K562 (cell line): Measurements from ENCODE around the gene ICAM1. TPM values are rescaled to one million over a fixed set of nuclear protein-coding genes. Genes with fewer than 3 reads are reported as not detected.
A peak's percentile ranks its signal among the peaks of the same experiment; 100 is the strongest.

Source experiments
- ARID2 ChIP-seq: fragments of 450-650 bp; IDR thresholded peaks from 2 replicates; pipeline ENCODE4 v1.6.1; 2017; ENCODE audit warnings: antibody characterized with exemption, mild to moderate bottlenecking
- CC2D1A ChIP-seq: fragments of 450-650 bp; IDR thresholded peaks from 2 replicates; pipeline ENCODE4 v1.6.1; 2017; ENCODE audit warnings: mild to moderate bottlenecking
- ETS2 ChIP-seq: IDR thresholded peaks from 2 replicates; pipeline ENCODE4 v1.6.1; 2016; ENCODE audit warnings: borderline replicate concordance, missing genetic modification characterization, mild to moderate bottlenecking, moderate library complexity, missing compliant biosample characterization; ENCODE audit not compliant: poor library complexity, severe bottlenecking
- FOSL1 ChIP-seq: fragments of 200-800 bp; sonication (Bioruptor generic); conservative IDR thresholded peaks from 2 replicates; pipeline ENCODE4 v1.6.1; 2016; ENCODE audit warnings: missing genetic modification characterization, missing compliant biosample characterization
- FOXA3 ChIP-seq, 2 experiments: fragments of 450-650 bp in 1 of 2; sonication (generic) in 1 of 2; formaldehyde crosslinking; IDR thresholded peaks in 1 of 2; conservative IDR thresholded peaks in 1 of 2; 2 replicates each; pipeline versions ENCODE4 v1.4.0 to v1.8.0; 2020 to 2022; ENCODE audit warnings: mild to moderate bottlenecking in 2 of 2, missing genetic modification reagents in 1 of 2
- MBD2 ChIP-seq: sonication (generic); IDR thresholded peaks from 2 replicates; pipeline ENCODE4 v1.6.1; 2016; ENCODE audit warnings: low read depth, borderline replicate concordance
- PHB ChIP-seq: fragments of 250-450 bp; sonication (Bioruptor Pico); IDR thresholded peaks from 2 replicates; pipeline ENCODE4 v1.5.0; 2021
- SMAD2 ChIP-seq: fragments of 150-350 bp; IDR thresholded peaks from 2 replicates; pipeline ENCODE4 v1.6.1; 2014; ENCODE audit warnings: low read depth, mild to moderate bottlenecking, low read length
- ZNF318 ChIP-seq, 2 experiments: fragments of 450-650 bp; IDR thresholded peaks; 2 replicates each; pipeline ENCODE4 v1.6.1; 2016; ENCODE audit warnings: mild to moderate bottlenecking in 2 of 2, borderline replicate concordance in 1 of 2, low read depth in 1 of 2, moderate library complexity in 1 of 2
- ZNF354B ChIP-seq: fragments of 250-450 bp; sonication (Bioruptor Pico); IDR thresholded peaks from 2 replicates; pipeline ENCODE4 v1.4.0; 2020
- ZNF57 ChIP-seq: fragments of 450-650 bp; formaldehyde crosslinking; IDR thresholded peaks from 2 replicates; pipeline ENCODE4 v1.4.0; 2020; ENCODE audit warnings: mild to moderate bottlenecking, moderate library complexity
- ZSCAN29 ChIP-seq: fragments of 450-650 bp; IDR thresholded peaks from 2 replicates; pipeline ENCODE4 v1.6.1; 2017
- polyA plus RNA-seq, 8 experiments: library from polyadenylated mRNA; depleted of rRNA in 4 of 8; stranded (reverse) in 5 of 8; unstranded in 3 of 8; fragments of >200 nt; fragmentation: Nextera tagmentation in 2 of 8; fragmentation: Illumina TruSeq in 1 of 8; extraction: Ambion mirVana in 2 of 8; extraction: Trizol in 1 of 8; gene quantifications; 2 replicates each; pipeline versions ENCODE4 v1.2.1 to v1.2.3, GENCODE V29; 2011 to 2014; ENCODE audit warnings: inconsistent platforms in 1 of 8, missing spikeins in 1 of 8
- total RNA-seq, 7 experiments: library from RNA; depleted of rRNA in 6 of 7; stranded (reverse); fragments of >200 nt in 6 of 7; fragmentation: Illumina TruSeq in 2 of 7; extraction: Trizol in 2 of 7; gene quantifications; 2 replicates each; pipeline versions ENCODE4 v1.2.1 to v1.2.3, GENCODE V29; 2011 to 2021; ENCODE audit warnings: low replicate concordance in 1 of 7
- TF ChIP-seq, protein P1 (sequence below): fragments of 200-800 bp; sonication (Bioruptor generic); IDR thresholded peaks from 2 replicates; pipeline ENCODE4 v1.6.1; 2016; ENCODE audit warnings: missing genetic modification characterization, missing compliant biosample characterization

Gene ICAM1
- total and polyA plus RNA-seq, 9 of the 15 experiments (the other 6 are each of a cell fraction or from before 2014, with no cell fraction given): 2.3 to 24.4 (median 13.4) TPM

DNA sequence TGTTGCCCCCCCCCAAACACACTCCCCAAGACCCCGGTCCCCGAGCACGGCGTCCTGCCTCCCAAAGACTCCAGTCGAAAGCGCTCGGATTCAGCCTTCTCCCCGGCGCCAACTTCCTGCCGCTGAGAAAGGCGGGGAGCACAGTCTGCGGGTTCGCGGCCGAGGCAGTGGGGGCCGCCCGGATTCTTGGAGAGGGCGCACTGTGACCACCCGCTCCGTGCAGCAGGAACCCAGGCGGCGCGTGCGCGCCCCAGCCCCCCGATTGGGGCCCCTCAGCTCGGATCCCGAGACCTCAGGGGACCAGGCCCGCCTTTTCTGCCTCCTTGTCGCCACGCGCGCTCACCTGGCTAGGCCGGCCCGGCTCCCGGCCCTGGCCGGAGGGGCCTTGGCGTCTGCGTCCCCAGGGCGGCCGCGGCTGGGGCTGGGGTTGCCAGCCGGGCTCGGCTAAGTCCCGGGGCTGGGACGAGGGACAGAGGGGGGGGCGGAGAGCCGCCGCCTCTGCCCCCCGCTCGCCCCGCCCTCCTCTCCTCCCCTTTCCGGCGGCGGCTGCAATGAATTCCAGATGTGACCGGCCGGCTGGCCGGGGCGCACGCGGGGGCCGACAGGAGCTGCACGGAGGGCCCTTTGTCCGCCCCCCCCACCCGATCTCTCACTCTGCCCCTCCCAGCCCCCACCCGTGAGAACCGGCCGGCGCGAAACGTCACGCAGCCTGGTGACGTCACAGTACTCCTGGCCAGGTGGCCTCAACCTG lies 39.9 kb upstream of the ICAM1 start, which contains the start of gene S1PR2 (continued):
- no peak for TF ChIP-seq ZNF318 (IDR thresholded peaks at IDR 0.05; ENCODE audit: borderline replicate concordance in 1 of 2, low read depth in 1 of 2)
- no peak for TF ChIP-seq ZSCAN29
- no peak for TF ChIP-seq SMAD2
- 0 out of 2 replicates have a peak, but pooled peaks have one; percentile 26 for TF ChIP-seq MBD2
- TF ChIP-seq ZNF354B (CRISPR knock-in tag): no peak
- TF ChIP-seq, protein P1, sequence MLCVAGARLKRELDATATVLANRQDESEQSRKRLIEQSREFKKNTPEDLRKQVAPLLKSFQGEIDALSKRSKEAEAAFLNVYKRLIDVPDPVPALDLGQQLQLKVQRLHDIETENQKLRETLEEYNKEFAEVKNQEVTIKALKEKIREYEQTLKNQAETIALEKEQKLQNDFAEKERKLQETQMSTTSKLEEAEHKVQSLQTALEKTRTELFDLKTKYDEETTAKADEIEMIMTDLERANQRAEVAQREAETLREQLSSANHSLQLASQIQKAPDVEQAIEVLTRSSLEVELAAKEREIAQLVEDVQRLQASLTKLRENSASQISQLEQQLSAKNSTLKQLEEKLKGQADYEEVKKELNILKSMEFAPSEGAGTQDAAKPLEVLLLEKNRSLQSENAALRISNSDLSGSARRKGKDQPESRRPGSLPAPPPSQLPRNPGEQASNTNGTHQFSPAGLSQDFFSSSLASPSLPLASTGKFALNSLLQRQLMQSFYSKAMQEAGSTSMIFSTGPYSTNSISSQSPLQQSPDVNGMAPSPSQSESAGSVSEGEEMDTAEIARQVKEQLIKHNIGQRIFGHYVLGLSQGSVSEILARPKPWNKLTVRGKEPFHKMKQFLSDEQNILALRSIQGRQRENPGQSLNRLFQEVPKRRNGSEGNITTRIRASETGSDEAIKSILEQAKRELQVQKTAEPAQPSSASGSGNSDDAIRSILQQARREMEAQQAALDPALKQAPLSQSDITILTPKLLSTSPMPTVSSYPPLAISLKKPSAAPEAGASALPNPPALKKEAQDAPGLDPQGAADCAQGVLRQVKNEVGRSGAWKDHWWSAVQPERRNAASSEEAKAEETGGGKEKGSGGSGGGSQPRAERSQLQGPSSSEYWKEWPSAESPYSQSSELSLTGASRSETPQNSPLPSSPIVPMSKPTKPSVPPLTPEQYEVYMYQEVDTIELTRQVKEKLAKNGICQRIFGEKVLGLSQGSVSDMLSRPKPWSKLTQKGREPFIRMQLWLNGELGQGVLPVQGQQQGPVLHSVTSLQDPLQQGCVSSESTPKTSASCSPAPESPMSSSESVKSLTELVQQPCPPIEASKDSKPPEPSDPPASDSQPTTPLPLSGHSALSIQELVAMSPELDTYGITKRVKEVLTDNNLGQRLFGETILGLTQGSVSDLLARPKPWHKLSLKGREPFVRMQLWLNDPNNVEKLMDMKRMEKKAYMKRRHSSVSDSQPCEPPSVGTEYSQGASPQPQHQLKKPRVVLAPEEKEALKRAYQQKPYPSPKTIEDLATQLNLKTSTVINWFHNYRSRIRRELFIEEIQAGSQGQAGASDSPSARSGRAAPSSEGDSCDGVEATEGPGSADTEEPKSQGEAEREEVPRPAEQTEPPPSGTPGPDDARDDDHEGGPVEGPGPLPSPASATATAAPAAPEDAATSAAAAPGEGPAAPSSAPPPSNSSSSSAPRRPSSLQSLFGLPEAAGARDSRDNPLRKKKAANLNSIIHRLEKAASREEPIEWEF (CRISPR knock-in tag): no peak
- TF ChIP-seq FOXA3 (CRISPR knock-in tag; conservative IDR thresholded peaks at IDR 0.05 in 1 of 2, IDR thresholded peaks at IDR 0.05 in 1 of 2): no peak
- no peak for TF ChIP-seq ETS2
- TF ChIP-seq ARID2: no peak
- no peak for TF ChIP-seq ZNF57 (CRISPR knock-in tag)
- TF ChIP-seq FOSL1: no peak
- TF ChIP-seq CC2D1A: no peak
- TF ChIP-seq PHB (CRISPR knock-in tag): no peak
